Stomach smooth muscle (tissue), 2 donors: ENCODE data around the gene ECT2.

Source experiments
- H3K27ac ChIP-seq: one replicate; pipeline ENCODE4 v1.7.0; 2013; ENCODE audit warnings: mild to moderate bottlenecking, low read length, inconsistent platforms
- H3K27me3 ChIP-seq, 2 donors: one replicate each; pipeline ENCODE4 v1.7.0; 2013; ENCODE audit warnings: low read length in 2 of 2; ENCODE audit not compliant: insufficient read depth in 2 of 2, control insufficient read depth in 1 of 2
- H3K36me3 ChIP-seq, 2 donors: one replicate each; pipeline ENCODE4 v1.7.0; 2013; ENCODE audit warnings: low read length in 2 of 2; ENCODE audit not compliant: control insufficient read depth in 2 of 2, insufficient read depth in 2 of 2
- H3K4me1 ChIP-seq: one replicate; pipeline ENCODE4 v1.7.0; 2013; ENCODE audit warnings: low read length; ENCODE audit not compliant: control insufficient read depth, insufficient read depth
- H3K4me3 ChIP-seq, 2 donors: one replicate each; pipeline ENCODE4 v1.7.0; 2013; ENCODE audit warnings: low read length in 2 of 2
- H3K9ac ChIP-seq, 2 donors: one replicate each; pipeline ENCODE4 v1.7.0; 2013; ENCODE audit warnings: low read length in 2 of 2, mild to moderate bottlenecking in 1 of 2
- H3K9me3 ChIP-seq, 2 donors: one replicate each; pipeline ENCODE4 v1.7.0; 2013; ENCODE audit warnings: low read length in 2 of 2; ENCODE audit not compliant: control insufficient read depth in 2 of 2
- donor health status: healthy.
- donor health status: Pancreatic carcinoma.

ECT2 gene

GRCh38 chr3:172771672-172772071, 21.1 kb downstream of the ECT2 start:
- H3K27ac ChIP-seq = no peak overlapping the region
- H3K4me3 ChIP-seq = no peak overlapping the region
- no peaks in the 10 kb centered on the region for H3K36me3 ChIP-seq
- no peaks in the 10 kb centered on the region for H3K9me3 ChIP-seq
- H3K4me1 ChIP-seq = no peaks in the 10 kb centered on the region
- no peaks in the 10 kb centered on the region for H3K27me3 ChIP-seq
- no peak overlapping the region for H3K9ac ChIP-seq

GRCh38 chr3:172776049-172776717, 25.7 kb downstream of the ECT2 start:
- no peaks in the 10 kb centered on the region for H3K4me1 ChIP-seq
- H3K27ac ChIP-seq = no peak overlapping the region
- H3K9ac ChIP-seq = no peak overlapping the region
- no peaks in the 10 kb centered on the region for H3K27me3 ChIP-seq
- no peak overlapping the region for H3K4me3 ChIP-seq
- no peaks in the 10 kb centered on the region for H3K9me3 ChIP-seq
- H3K36me3 ChIP-seq = no peaks in the 10 kb centered on the region

- H3K36me3 ChIP-seq = no peaks in the 10 kb centered on the region
- H3K27ac ChIP-seq = no peak overlapping the region
- H3K4me1 ChIP-seq = no peaks in the 10 kb centered on the region
- H3K9me3 ChIP-seq = no peaks in the 10 kb centered on the region
- H3K9ac ChIP-seq = no peak overlapping the region
- H3K4me3 ChIP-seq = no peak overlapping the region
- no peaks in the 10 kb centered on the region for H3K27me3 ChIP-seq
Measured at GRCh38 chr3:172777901-172778300, 27.4 kb downstream of the ECT2 start.

DNA sequence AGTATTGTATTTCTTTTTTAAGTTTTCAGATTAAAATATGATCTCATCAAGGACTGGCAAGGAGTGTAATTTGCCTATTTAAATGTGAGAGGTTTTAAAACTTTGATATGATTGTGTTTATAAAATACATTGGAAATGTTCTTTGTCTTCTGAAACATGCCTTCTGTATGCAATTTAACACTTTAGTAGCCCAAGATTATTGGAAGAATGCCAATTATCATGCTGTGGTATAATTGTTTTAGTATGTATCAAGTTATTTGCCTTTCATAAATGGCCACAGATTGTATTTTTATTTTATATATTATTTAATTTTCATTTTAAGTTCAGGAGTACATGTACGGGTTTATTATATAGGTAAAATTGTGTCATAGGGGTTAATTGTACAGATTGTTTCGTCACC, 31.7 kb downstream of the ECT2 start:
- Histone ChIP-seq H3K4me1 (no peaks in the 10 kb centered on the region), H3K27ac (no peak overlapping the region), H3K27me3 (no peaks in the 10 kb centered on the region), H3K4me3 (no peak overlapping the region), H3K36me3 (no peaks in the 10 kb centered on the region), H3K9ac (no peak overlapping the region), H3K9me3 (no peaks in the 10 kb centered on the region)

- Histone ChIP-seq H3K4me1 (no peaks in the 10 kb centered on the region), H3K36me3 (no peaks in the 10 kb centered on the region)
Measured at GRCh38 chr3:172786036-172786435, 35.5 kb downstream of the ECT2 start.

DNA sequence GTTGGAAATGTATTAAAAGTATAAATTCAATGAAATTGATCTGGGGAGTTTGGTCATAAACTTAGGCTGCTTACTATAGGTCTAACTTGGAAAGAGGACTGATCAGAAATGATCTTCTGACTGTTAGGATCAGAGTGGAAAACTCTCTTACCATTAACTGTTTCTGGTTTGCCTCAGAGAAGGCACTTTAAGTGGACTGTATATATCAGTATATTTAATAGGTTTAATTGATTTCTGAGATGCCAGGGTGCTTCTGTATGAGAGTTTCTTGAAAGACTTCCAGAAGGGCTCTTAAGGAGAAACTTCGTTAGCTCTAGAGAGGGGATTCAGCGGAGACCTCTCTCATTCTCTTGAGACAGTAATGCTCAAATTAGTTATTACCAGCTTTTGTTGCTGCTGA, 36.5 kb downstream of the ECT2 start:
- H3K36me3 ChIP-seq = no peaks in the 10 kb centered on the region
- H3K4me1 ChIP-seq = no peaks in the 10 kb centered on the region
- H3K9me3 ChIP-seq = no peaks in the 10 kb centered on the region
- no peak overlapping the region for H3K27ac ChIP-seq
- H3K4me3 ChIP-seq = no peak overlapping the region
- no peaks in the 10 kb centered on the region for H3K27me3 ChIP-seq
- no peak overlapping the region for H3K9ac ChIP-seq

More at GRCh38 chr3:172786036-172786435, 35.5 kb downstream of the ECT2 start:
- Histone ChIP-seq H3K4me3 (no peak overlapping the region), H3K9ac (no peak overlapping the region), H3K27ac (no peak overlapping the region), H3K27me3 (no peaks in the 10 kb centered on the region), H3K9me3 (no peaks in the 10 kb centered on the region)

DNA sequence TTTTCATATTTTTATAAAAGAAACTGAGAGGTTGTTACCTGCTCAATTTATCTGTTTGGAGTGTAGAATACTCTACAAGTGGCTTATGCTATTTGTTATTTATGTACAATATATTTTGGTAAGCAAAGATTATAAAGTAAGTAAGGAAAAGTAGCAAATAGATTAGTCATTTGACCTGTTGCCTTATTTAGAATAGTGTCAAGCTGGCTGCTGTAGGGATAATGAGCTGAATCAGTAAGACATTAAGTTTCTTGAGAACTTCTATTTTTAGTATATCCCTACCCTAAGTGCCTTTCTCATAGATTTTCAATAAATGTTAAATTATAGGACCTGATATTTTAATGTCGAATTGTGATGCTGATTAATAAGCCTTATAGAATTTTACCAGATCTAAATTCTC, 37.2 kb downstream of the ECT2 start:
- no peak overlapping the region for H3K4me3 ChIP-seq
- no peak overlapping the region for H3K27ac ChIP-seq
- no peaks in the 10 kb centered on the region for H3K9me3 ChIP-seq
- H3K9ac ChIP-seq = no peak overlapping the region
- H3K4me1 ChIP-seq = no peaks in the 10 kb centered on the region
- H3K27me3 ChIP-seq = no peaks in the 10 kb centered on the region
- H3K36me3 ChIP-seq = no peaks in the 10 kb centered on the region

DNA sequence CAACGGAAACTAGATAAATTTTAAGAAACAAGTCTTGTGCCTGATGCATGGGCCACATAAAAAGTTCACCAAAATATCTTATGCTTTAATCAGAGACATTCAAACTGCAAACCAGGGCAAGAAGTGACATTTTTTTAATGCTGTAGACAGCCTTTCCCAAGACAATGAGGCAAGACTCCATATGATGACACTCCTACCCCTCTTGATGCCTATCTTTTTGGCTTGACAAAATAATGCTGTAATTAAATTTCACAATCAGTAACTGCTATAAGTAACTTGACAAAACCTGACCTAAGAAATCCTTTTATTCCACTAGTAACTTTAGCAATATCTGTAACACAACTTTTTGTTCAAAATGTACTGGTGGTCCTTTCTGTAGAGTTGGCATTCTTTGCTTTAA, 48.7 kb downstream of the ECT2 start:
- no peaks in the 10 kb centered on the region for H3K4me1 ChIP-seq
- no peaks in the 10 kb centered on the region for H3K9me3 ChIP-seq
- H3K27me3 ChIP-seq = no peaks in the 10 kb centered on the region
- H3K27ac ChIP-seq = no peak overlapping the region
- no peak overlapping the region for H3K4me3 ChIP-seq
- H3K9ac ChIP-seq = no peak overlapping the region
- H3K36me3 ChIP-seq = no peaks in the 10 kb centered on the region

GRCh38 chr3:172800156-172800555, 49.6 kb downstream of the ECT2 start:
- no peak overlapping the region for H3K9ac ChIP-seq
- H3K4me1 ChIP-seq = no peaks in the 10 kb centered on the region
- no peaks in the 10 kb centered on the region for H3K9me3 ChIP-seq
- H3K36me3 ChIP-seq = no peaks in the 10 kb centered on the region
- H3K4me3 ChIP-seq = no peak overlapping the region
- no peaks in the 10 kb centered on the region for H3K27me3 ChIP-seq
- H3K27ac ChIP-seq = no peak overlapping the region

GRCh38 chr3:172803489-172803888, 53.0 kb downstream of the ECT2 start:
- H3K9me3 ChIP-seq = no peaks in the 10 kb centered on the region
- H3K4me1 ChIP-seq = no peaks in the 10 kb centered on the region
- no peak overlapping the region for H3K4me3 ChIP-seq
- H3K9ac ChIP-seq = no peak overlapping the region
- no peak overlapping the region for H3K27ac ChIP-seq
- H3K36me3 ChIP-seq = peaks cover 0 to 3% of the 10 kb centered on the region in 2 donors
- H3K27me3 ChIP-seq = no peaks in the 10 kb centered on the region

GRCh38 chr3:172804323-172804722, 53.8 kb downstream of the ECT2 start:
- H3K9ac ChIP-seq = no peak overlapping the region
- H3K27ac ChIP-seq = no peak overlapping the region
- H3K9me3 ChIP-seq = no peaks in the 10 kb centered on the region
- no peaks in the 10 kb centered on the region for H3K4me1 ChIP-seq
- no peak overlapping the region for H3K4me3 ChIP-seq
- H3K27me3 ChIP-seq = no peaks in the 10 kb centered on the region
- peaks cover 0 to 3% of the 10 kb centered on the region in 2 donors for H3K36me3 ChIP-seq
